Transverse colon (tissue), 4 donors: ENCODE data around the gene HOXA1.

ENCODE experiments used
- EP300 ChIP-seq: sonication (generic); formaldehyde crosslinking; IDR thresholded peaks from one replicate; pipeline ENCODE4 v1.6.1; 2017; ENCODE audit warnings: antibody characterized with exemption, low read depth
- POLR2A ChIP-seq: fragments of 450-650 bp; IDR thresholded peaks from one replicate; pipeline ENCODE4 v1.6.1; 2016; ENCODE audit warnings: antibody characterized with exemption, mild to moderate bottlenecking, moderate library complexity
- POLR2AphosphoS5 ChIP-seq, 3 donors: sonication (generic); formaldehyde crosslinking; IDR thresholded peaks; one replicate each; pipeline ENCODE4 v1.6.1; 2016; ENCODE audit warnings: antibody characterized with exemption in 3 of 3
- TF ChIP-seq, protein P1 (sequence below), 5 experiments: fragments of 200-600 bp in 3 of 5; fragments of 450-650 bp in 2 of 5; sonication (generic) in 3 of 5; IDR thresholded peaks; 1 replicate in 2 of 5; 2 replicates in 3 of 5; pipeline ENCODE4 v1.5.1; 2016 to 2017; ENCODE audit warnings: antibody characterized with exemption in 5 of 5, inconsistent platforms in 3 of 5, mild to moderate bottlenecking in 2 of 5, moderate library complexity in 1 of 5

GRCh38 chr7:27073076-27073475 is 22.7 kb downstream of the HOXA1 start:
- TF ChIP-seq, protein P1, sequence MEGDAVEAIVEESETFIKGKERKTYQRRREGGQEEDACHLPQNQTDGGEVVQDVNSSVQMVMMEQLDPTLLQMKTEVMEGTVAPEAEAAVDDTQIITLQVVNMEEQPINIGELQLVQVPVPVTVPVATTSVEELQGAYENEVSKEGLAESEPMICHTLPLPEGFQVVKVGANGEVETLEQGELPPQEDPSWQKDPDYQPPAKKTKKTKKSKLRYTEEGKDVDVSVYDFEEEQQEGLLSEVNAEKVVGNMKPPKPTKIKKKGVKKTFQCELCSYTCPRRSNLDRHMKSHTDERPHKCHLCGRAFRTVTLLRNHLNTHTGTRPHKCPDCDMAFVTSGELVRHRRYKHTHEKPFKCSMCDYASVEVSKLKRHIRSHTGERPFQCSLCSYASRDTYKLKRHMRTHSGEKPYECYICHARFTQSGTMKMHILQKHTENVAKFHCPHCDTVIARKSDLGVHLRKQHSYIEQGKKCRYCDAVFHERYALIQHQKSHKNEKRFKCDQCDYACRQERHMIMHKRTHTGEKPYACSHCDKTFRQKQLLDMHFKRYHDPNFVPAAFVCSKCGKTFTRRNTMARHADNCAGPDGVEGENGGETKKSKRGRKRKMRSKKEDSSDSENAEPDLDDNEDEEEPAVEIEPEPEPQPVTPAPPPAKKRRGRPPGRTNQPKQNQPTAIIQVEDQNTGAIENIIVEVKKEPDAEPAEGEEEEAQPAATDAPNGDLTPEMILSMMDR (IDR thresholded peaks at IDR 0.05), result no peak
- TF ChIP-seq POLR2A, result no peak
- no peak for TF ChIP-seq POLR2AphosphoS5 (IDR thresholded peaks at IDR 0.05)
- TF ChIP-seq EP300, result no peak
